Ramos (cell line): ENCODE measurements around the gene PPP2R5C.
"Not testable (repeated sequence)": the region's sequence is repeated elsewhere in the genome, so short reads cannot be mapped to it uniquely, and the experiment has no call there.

Experiments used
- in situ Hi-C: fragments of 300-500 bp; cut with MboI; formaldehyde crosslinking; loops from one replicate; pipeline ENCODE4 v1.14.3; 2022; ENCODE audit warnings: low sequenced_read_pairs; ENCODE audit not compliant: unreplicated experiment

PPP2R5C gene

DNA sequence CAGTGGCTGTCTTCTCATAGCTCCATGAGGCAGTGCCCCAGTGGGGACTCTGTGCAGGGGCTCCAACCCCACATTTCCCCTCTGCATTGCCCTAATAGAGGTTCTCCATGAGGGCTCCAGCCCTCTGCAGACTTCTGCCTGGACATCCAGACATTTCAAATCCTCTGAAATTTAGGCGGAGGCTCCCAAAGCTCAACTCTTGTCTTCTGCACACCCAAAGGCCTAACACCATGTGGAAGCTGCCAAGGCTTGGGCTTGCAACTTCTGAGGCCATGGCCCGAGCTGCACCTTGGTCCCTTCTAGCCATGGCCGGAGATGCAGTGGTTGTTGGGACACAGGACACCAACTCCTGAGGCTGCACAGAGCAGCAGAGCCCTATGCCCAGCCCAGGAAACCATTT lies 20.5 kb upstream of the PPP2R5C start:
- in situ Hi-C loops = no loop called here

- in situ Hi-C loops = no loop called here
These were observed 17.8 kb upstream of the PPP2R5C start for GRCh38 chr14:101743701-101744100.

DNA sequence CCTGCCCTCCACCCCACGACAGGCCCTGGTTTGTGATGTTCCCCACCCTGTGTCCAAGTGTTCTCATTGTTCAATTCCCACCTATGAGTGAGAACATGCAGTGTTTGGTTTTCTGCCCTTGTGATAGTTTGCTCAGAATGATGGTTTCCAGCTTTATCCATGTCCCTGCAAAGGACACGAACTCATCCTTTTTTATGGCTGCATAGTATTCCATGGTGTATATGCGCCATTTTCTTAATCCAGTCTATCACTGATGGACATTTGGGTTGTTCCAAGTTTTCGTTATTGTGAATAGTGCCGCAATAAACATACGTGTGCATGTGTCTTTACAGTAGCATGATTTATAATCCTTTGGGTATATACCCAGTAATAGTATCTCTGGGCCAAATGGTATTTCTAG lies 17.1 kb upstream of the PPP2R5C start:
- in situ Hi-C loops = not testable (repeated sequence)

DNA sequence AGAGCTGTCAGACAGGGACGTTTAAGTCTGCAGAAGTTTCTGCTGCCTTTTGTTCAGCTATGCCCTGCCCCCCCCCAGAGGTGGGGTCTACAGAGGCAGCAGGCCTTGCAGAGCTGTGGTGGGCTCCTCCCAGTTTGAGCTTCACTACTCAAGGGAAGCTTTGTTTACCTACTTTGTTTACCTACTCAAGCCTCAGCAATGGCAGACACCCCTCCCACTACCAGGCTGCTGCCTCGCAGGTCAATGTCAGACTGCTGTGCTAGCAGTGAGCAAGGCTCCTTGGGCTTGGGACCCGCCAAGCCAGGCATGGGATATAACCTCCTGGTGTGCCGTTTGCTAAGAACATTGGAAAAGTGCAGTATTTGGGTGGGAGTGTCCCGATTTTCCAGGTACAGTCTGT lies 11.8 kb upstream of the PPP2R5C start:
- in situ Hi-C loops = not testable (repeated sequence)

GRCh38 chr14:101754893-101755292 lies 6.6 kb upstream of the PPP2R5C start:
- in situ Hi-C loops = no loop called here

DNA sequence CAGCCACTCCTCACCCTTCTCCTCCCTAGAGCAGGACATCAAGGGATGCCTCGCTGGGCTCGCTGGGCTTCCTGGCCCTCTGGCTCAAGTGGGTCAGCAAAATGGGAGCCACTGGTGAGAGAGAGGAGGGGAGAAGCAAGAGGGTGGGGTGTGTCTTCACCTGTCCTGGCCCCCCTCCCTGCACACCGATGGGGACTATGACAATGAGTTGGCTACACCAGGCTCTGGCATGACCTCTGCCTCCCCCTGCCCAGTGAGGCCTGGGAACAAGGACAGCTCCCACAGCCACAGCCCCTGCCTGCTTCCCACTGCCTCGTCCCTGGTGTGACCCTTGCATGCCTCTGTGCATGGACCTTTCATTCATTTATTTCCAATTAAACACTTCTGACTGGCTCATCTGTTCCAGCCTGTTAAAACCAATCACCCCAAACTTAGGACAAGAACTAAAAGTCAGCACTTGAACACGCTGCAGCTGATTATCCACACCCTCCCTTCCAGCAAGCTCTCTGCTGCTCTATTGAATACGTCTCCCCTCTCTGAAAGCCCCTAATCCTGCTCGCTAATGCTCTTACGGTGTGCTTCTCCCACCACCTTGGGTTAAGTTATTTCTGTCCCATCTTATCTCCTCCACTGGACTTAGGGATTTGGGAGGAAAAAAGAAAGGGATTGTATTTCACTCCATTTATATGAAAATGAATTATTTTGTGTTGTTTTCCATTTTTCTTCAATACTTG lies 5.8 kb upstream of the PPP2R5C start:
- in situ Hi-C loops = no loop called here

DNA sequence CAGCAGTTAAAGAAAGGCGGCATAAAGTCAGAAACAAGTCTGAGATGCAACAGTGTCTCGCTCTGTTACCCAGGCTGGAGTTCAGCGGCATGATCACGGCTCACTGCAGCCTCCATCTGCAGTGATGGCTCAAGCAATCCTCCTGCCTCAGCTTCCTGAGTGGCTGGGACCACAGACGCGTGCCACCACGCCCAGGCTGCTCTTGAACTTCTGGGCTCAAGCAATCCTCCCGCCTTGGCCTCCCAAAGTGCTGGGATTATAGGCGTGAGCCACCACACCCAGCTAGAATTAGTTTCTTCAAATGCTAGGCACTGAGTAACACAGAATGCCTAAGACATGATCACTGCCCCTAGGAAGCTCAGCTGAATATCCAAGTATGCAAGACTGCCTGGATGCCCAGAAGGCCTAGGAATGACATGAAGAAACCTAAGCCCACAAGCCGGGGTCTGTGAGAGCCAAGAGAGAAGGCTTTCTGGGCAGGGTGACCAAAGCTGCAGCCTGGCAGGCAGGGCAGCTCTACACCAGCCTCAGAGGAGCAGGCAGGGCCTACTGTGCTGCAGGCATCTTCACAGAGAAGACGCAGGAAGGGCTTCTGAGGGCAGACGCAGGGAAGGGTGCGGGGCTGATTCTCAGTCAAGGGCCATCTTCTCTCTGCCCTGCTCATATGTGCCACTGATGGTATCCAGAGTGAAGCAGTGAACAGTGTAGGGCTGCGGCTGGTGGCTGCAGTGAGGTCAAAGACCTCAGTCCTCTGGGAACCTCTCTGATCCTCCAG lies 4.3 kb upstream of the PPP2R5C start:
- in situ Hi-C loops = no loop called here

DNA sequence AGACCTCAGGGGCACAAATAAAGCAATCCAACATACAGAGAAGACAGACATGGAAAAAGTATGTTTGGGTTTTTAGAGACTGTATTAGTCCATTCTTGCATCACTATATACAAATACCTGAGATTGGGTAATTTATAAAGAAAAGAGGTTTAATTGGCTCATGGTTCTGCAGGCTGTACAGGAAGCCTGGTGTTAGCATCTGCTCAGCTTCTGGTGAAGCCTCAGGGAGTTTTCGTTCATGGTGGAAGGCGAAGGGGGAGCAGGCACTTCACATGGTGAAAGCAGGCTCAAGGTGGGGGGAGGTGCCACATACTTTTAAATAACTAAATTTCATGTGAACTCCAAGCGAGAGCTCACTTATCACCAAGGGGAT lies 3.7 kb upstream of the PPP2R5C start:
- in situ Hi-C loops = no loop called here

DNA sequence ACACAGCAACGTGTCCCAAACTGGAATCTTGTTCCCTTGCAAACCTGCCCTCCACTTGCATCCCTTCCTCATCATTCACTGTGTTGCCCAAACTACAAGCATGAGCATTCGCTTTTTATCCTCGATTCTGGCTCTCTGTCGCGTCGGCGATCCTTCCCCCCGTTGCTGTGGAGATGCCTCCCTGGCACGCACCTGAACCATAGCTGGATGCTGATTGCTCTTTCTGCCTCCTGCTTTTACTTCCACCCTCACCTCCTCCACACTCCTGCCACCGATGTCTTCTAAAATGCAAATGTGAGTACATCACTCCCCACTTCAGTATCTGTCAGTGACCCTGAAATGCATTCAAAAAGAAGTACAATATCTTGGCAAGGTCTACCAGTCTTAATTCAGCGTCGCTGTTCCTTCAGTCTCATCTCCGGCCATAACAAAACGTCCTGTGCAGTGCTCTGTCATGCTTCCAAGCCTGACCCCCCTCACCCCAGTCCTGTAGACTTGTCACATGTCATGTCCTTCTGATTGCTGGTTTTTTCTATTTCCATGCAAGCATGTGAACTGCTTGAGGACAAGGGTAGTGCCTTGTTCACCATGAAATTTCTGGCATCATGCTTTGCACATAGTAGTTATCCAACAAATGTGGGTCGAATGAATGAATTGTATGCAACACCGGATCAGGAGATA lies 2.5 kb upstream of the PPP2R5C start:
- in situ Hi-C loops = no loop called here

DNA sequence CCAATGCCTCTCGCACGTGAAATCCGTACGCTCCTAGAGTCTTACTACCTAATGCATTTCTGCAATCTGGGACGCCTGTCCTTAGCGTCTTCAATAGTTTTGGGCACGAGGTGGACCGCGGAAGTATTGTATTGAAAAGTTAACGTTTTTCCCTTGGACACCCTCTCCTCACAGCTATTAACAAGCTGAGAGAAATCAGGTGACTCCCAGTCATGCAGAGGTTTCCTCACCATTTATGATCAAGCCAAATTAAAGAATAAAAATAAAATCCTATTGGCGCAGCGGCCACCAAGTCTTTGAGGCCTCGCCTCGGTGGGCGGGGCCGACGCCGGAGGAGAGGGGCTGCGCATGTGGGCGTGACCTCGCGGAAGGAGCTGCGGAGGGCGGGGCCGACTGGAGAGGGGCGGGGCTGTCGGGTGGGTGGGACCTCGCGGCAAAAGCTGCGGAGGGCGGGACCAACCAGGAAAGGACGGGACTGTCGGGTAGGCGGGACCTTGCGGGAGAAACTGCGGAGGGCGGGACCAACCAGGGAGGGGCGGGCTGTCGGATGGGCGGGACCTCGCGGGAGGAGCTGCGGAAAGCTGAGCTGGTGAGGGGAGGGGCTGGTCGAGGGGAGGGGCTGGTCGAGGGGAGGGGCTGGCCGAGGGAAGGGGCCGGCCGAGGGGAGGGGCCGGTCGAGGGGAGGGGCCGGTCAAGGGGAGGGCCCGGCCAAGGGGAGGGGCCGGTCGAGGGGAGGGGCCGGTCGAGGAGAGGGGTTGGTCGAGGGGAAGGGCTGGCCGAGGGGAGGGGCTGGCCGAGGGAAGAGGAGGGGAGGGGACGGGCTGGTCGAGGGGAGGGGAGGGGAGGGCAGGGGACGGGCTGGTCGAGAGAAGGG lies 1.1 kb upstream of the PPP2R5C start:
- in situ Hi-C loops = no loop called here

DNA sequence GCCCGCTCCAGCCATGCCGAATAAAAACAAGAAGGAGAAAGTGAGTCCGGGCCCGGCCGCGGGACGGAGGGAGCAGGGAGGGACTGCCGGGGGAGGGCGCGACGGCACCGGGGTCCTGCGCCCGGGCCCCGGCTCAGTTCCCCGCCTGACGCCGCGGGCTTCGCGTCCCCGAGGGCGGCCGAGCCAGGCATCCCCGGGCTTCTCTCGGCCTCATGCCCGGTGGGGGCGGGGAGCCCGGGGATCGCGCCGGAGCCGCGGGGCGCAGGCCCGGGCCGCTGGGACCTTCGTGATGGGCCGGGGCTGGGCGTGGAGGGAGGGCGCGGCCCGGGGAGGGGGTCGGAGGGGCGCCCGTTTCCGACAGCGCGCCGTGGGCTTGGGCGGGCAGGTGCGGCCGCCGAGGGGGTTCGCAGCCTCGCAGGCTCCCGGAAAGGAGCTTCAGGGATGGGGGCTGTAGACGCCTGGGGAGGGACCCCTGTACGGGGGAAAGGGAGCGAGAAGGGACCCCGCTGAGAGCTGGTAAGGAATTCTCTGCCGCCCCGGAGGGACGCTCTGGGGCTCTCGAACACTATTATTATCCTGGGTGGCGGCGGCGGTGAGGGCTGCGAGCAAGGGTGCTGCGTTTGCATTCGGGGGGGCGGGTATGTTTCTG lies 496 bp downstream of the PPP2R5C start:
- in situ Hi-C loops = no loop called here

DNA sequence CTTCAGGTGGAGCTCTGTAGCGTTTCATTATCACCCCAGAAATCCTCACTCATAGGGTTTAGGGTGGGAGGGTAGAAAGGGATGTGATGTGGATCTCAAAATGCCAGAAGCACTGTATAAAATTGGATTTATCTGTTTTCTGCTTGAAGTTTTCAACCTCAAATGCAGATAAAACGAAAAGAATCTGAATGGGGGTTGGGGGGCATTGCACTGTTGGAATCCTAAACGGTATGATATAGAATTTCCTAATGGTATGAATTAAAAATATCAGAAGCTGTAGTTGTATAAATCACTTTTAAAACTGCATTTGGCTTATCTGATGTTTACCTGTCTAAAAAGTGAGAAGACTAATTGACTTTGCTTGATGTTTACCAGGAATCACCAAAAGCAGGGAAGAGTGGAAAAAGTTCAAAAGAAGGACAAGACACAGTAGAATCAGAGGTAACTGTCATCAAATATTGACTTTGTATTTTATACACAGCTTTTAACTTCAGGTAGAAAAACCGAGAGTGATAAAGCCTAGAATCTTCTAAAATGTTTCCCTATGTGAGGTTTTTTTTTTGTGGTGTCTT lies 1.1 kb downstream of the PPP2R5C start:
- in situ Hi-C loops = no loop called here

DNA sequence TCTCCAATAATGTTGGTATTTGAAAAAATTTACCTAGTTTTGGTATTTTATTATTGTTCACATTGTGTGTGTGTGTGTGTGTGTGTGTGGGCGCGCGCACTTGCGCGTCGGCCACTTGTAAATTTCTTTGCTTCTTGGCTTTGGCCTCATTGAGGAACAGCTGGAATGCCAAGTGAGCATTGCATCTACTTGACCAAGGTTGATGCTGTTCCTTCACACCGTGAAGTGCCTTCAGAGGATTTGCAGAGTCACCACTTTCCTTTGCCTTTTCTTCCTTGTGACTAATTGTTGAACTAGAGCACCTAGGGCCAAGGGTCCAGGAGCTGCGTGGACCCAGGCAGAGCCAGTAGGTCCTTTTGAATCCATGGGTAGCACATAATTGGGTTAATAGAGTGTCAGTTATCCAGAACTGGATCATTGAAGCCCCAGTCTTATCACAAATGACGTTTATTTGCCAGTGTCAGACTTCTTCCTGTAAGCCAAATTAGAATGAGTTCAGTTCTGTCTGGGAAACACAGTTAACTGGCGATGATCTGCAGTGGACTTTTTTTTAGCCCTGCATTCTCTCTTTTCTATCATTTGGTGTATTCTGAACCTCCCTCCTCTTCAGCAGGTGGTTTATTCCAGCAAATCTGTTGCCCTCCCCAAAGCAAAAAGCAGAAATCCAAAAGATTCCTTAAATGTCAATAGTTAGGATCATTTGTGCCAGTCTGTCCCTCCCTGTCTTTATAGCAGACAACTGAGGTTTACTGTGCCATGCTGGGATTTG lies 2.6 kb downstream of the PPP2R5C start:
- in situ Hi-C loops = no loop called here

- in situ Hi-C loops = no loop called here
These were observed 6.3 kb downstream of the PPP2R5C start for GRCh38 chr14:101767618-101768362.

- in situ Hi-C loops = loop anchor here (5.0 kb wide), 2 partner anchors 72 to 177 kb away; no protein-coding TSS in a partner anchor
These were observed 8.7 kb downstream of the PPP2R5C start for GRCh38 chr14:101770183-101770582.

GRCh38 chr14:101772770-101773169 lies 11.3 kb downstream of the PPP2R5C start:
- in situ Hi-C loops = loop anchor here (5.0 kb wide), 2 partner anchors 70 to 175 kb away; no protein-coding TSS in a partner anchor

DNA sequence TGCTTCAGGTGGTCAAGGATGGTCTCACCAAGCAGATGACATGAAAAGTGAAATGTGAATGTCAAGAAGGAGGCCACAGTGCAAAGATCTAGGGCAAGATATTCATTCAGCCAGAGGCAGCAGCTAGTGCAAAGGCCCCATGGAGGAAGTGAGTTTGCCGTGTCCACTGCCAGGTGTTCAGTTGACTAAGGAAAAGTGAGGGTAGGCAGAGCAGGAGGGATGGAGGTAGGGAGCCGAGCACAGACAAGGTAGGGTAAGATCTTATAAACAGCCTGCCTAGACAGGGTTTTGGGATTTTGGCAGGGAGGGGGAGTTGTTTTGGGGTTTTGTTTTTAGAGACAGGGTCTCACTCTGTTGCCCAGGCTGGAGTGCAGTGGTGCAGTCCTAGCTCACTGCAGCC lies 11.9 kb downstream of the PPP2R5C start:
- in situ Hi-C loops = loop anchor here (5.0 kb wide), 2 partner anchors 69 to 174 kb away; no protein-coding TSS in a partner anchor
